22Rv1 (cell line): ENCODE results near the gene C6orf163.

Experiments
- ZFX ChIP-seq: fragments of 450-650 bp; IDR thresholded peaks from 2 replicates; pipeline ENCODE4 v1.6.1; 2017; ENCODE audit warnings: antibody characterized with exemption, borderline replicate concordance
- TF ChIP-seq, protein P1 (sequence below): fragments of 450-650 bp; IDR thresholded peaks from 2 replicates; pipeline ENCODE4 v1.5.1; 2017; ENCODE audit warnings: mild to moderate bottlenecking

DNA sequence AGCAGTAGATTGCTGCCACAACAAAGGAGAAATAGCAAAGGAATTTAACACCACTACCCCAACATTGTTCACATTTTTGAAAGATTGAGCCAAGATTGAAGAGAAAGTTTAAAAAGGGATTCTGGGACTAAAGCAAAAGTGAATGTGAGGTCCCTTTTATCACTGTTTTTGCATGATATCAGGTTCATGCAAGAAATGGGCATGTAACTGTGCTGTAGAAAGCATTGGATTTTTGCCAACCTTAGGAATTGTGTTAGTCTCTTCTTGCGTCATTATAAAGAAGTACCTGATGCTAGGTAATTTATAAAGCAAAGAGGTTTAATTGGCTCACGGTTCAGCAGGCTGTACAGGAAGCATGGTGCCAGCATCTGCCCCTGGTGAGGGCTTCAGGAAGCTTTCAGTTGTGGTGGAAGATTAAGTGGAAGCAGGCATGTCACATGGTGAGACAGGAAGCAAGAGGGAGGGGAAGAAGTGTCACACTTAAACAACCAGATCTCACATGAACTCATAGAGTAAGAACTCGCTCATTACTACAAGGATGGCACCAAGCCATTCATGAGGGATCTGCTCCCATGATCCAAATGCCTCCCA is 10.9 kb upstream of the C6orf163 start:
- TF ChIP-seq, protein P1, sequence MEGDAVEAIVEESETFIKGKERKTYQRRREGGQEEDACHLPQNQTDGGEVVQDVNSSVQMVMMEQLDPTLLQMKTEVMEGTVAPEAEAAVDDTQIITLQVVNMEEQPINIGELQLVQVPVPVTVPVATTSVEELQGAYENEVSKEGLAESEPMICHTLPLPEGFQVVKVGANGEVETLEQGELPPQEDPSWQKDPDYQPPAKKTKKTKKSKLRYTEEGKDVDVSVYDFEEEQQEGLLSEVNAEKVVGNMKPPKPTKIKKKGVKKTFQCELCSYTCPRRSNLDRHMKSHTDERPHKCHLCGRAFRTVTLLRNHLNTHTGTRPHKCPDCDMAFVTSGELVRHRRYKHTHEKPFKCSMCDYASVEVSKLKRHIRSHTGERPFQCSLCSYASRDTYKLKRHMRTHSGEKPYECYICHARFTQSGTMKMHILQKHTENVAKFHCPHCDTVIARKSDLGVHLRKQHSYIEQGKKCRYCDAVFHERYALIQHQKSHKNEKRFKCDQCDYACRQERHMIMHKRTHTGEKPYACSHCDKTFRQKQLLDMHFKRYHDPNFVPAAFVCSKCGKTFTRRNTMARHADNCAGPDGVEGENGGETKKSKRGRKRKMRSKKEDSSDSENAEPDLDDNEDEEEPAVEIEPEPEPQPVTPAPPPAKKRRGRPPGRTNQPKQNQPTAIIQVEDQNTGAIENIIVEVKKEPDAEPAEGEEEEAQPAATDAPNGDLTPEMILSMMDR, result no peak
- no peak for TF ChIP-seq ZFX
